ENCODE data around the gene ARHGAP36.

ARHGAP36 gene

GRCh38 chrX:131058136-131058868 is at the start of gene ARHGAP36:
ARHGAP36 (plus strand) TSS chrX:131058346; CDS start chrX:131081666, 23,320 bp downstream.
- H3K9ac ChIP-seq (ENCODE audit: low read depth, low read length), result peak within 1 kb of the TSS; percentile 48; the same call in 1 of the 2 replicates
- H3K36me3 ChIP-seq (ENCODE audit: insufficient read depth, low read length), result no peaks in the 10 kb centered on the region
- H3K9me3 ChIP-seq (ENCODE audit: control insufficient read depth, insufficient read depth, low read length), result no peaks in the 10 kb centered on the region
- H3K4me1 ChIP-seq (ENCODE audit: insufficient read depth, low read length), result peaks cover 19% of the 10 kb centered on the region

- Histone ChIP-seq H3K4me1 (ENCODE audit: insufficient read depth, low read length) (no peaks in the 10 kb centered on the region), H3K9ac (ENCODE audit: low read depth, low read length) (no peak overlapping the region), H3K9me3 (ENCODE audit: control insufficient read depth, insufficient read depth, low read length) (no peaks in the 10 kb centered on the region), H3K36me3 (ENCODE audit: insufficient read depth, low read length) (no peaks in the 10 kb centered on the region)
Measured at GRCh38 chrX:131010186-131010585, 48.0 kb upstream of the ARHGAP36 start.

- Histone ChIP-seq H3K4me1 (ENCODE audit: insufficient read depth, low read length) (no peaks in the 10 kb centered on the region), H3K9ac (ENCODE audit: low read depth, low read length) (no peak overlapping the region)
Measured at GRCh38 chrX:131025336-131025735, 32.8 kb upstream of the ARHGAP36 start.

GRCh38 chrX:131032354-131033230 is 25.6 kb upstream of the ARHGAP36 start:
- no peak overlapping the region for H3K9ac ChIP-seq (ENCODE audit: low read depth, low read length)
- H3K36me3 ChIP-seq (ENCODE audit: insufficient read depth, low read length), result no peaks in the 10 kb centered on the region
- no peaks in the 10 kb centered on the region for H3K9me3 ChIP-seq (ENCODE audit: control insufficient read depth, insufficient read depth, low read length)
- H3K4me1 ChIP-seq (ENCODE audit: insufficient read depth, low read length), result no peaks in the 10 kb centered on the region

More at GRCh38 chrX:131025336-131025735, 32.8 kb upstream of the ARHGAP36 start:
- Histone ChIP-seq H3K36me3 (ENCODE audit: insufficient read depth, low read length) (no peaks in the 10 kb centered on the region), H3K9me3 (ENCODE audit: control insufficient read depth, insufficient read depth, low read length) (peaks cover 6% of the 10 kb centered on the region)

- H3K9ac ChIP-seq (ENCODE audit: low read depth, low read length), result no peak overlapping the region
- H3K36me3 ChIP-seq (ENCODE audit: insufficient read depth, low read length), result no peaks in the 10 kb centered on the region
- H3K4me1 ChIP-seq (ENCODE audit: insufficient read depth, low read length), result no peaks in the 10 kb centered on the region
- no peaks in the 10 kb centered on the region for H3K9me3 ChIP-seq (ENCODE audit: control insufficient read depth, insufficient read depth, low read length)
Measured at GRCh38 chrX:131034063-131034462, 24.1 kb upstream of the ARHGAP36 start.

GRCh38 chrX:131040781-131041180 is 17.4 kb upstream of the ARHGAP36 start:
- H3K9me3 ChIP-seq (ENCODE audit: control insufficient read depth, insufficient read depth, low read length), result no peaks in the 10 kb centered on the region; the same call in 1 of the 2 replicates
- H3K4me1 ChIP-seq (ENCODE audit: insufficient read depth, low read length), result peaks cover 2% of the 10 kb centered on the region; the same call in 1 of the 2 replicates
- no peak overlapping the region for H3K9ac ChIP-seq (ENCODE audit: low read depth, low read length)
- H3K36me3 ChIP-seq (ENCODE audit: insufficient read depth, low read length), result no peaks in the 10 kb centered on the region

GRCh38 chrX:131041667-131042066 is 16.5 kb upstream of the ARHGAP36 start:
- H3K9me3 ChIP-seq (ENCODE audit: control insufficient read depth, insufficient read depth, low read length), result no peaks in the 10 kb centered on the region; the same call in 1 of the 2 replicates
- no peaks in the 10 kb centered on the region for H3K36me3 ChIP-seq (ENCODE audit: insufficient read depth, low read length)
- H3K9ac ChIP-seq (ENCODE audit: low read depth, low read length), result no peak overlapping the region
- peaks cover 10% of the 10 kb centered on the region for H3K4me1 ChIP-seq (ENCODE audit: insufficient read depth, low read length)

GRCh38 chrX:131045726-131046125 is 12.4 kb upstream of the ARHGAP36 start:
- H3K4me1 ChIP-seq (ENCODE audit: insufficient read depth, low read length), result peaks cover 16% of the 10 kb centered on the region
- H3K36me3 ChIP-seq (ENCODE audit: insufficient read depth, low read length), result no peaks in the 10 kb centered on the region
- no peaks in the 10 kb centered on the region; the same call in 1 of the 2 replicates for H3K9me3 ChIP-seq (ENCODE audit: control insufficient read depth, insufficient read depth, low read length)
- no peak overlapping the region for H3K9ac ChIP-seq (ENCODE audit: low read depth, low read length)

GRCh38 chrX:131046596-131046995 is 11.6 kb upstream of the ARHGAP36 start:
- H3K36me3 ChIP-seq (ENCODE audit: insufficient read depth, low read length), result no peaks in the 10 kb centered on the region
- no peaks in the 10 kb centered on the region; the same call in 1 of the 2 replicates for H3K9me3 ChIP-seq (ENCODE audit: control insufficient read depth, insufficient read depth, low read length)
- no peak overlapping the region for H3K9ac ChIP-seq (ENCODE audit: low read depth, low read length)
- H3K4me1 ChIP-seq (ENCODE audit: insufficient read depth, low read length), result peaks cover 16% of the 10 kb centered on the region

GRCh38 chrX:131047180-131047579 is 11.0 kb upstream of the ARHGAP36 start:
- H3K9ac ChIP-seq (ENCODE audit: low read depth, low read length), result no peak overlapping the region
- H3K4me1 ChIP-seq (ENCODE audit: insufficient read depth, low read length), result peaks cover 16% of the 10 kb centered on the region
- H3K36me3 ChIP-seq (ENCODE audit: insufficient read depth, low read length), result no peaks in the 10 kb centered on the region
- no peaks in the 10 kb centered on the region; the same call in 1 of the 2 replicates for H3K9me3 ChIP-seq (ENCODE audit: control insufficient read depth, insufficient read depth, low read length)

- Histone ChIP-seq H3K36me3 (ENCODE audit: insufficient read depth, low read length) (no peaks in the 10 kb centered on the region), H3K9me3 (ENCODE audit: control insufficient read depth, insufficient read depth, low read length) (no peaks in the 10 kb centered on the region), H3K9ac (ENCODE audit: low read depth, low read length) (no peak overlapping the region), H3K4me1 (ENCODE audit: insufficient read depth, low read length) (peaks cover 9% of the 10 kb centered on the region)
Measured at GRCh38 chrX:131053076-131053475, 5.1 kb upstream of the ARHGAP36 start.

- Histone ChIP-seq H3K4me1 (ENCODE audit: insufficient read depth, low read length) (peaks cover 15% of the 10 kb centered on the region), H3K9me3 (ENCODE audit: control insufficient read depth, insufficient read depth, low read length) (no peaks in the 10 kb centered on the region), H3K36me3 (ENCODE audit: insufficient read depth, low read length) (no peaks in the 10 kb centered on the region), H3K9ac (ENCODE audit: low read depth, low read length) (no peak overlapping the region)
Measured at GRCh38 chrX:131054906-131055305, 3.2 kb upstream of the ARHGAP36 start.

GRCh38 chrX:131057706-131058105 is 440 bp upstream of the ARHGAP36 start:
- Histone ChIP-seq H3K4me1 (ENCODE audit: insufficient read depth, low read length) (peaks cover 16% of the 10 kb centered on the region), H3K36me3 (ENCODE audit: insufficient read depth, low read length) (no peaks in the 10 kb centered on the region), H3K9me3 (ENCODE audit: control insufficient read depth, insufficient read depth, low read length) (no peaks in the 10 kb centered on the region), H3K9ac (ENCODE audit: low read depth, low read length) (peak overlapping the region; percentile 48; the same call in 1 of the 2 replicates)

GRCh38 chrX:131059246-131059645 is 1.1 kb downstream of the ARHGAP36 start:
- Histone ChIP-seq H3K9ac (ENCODE audit: low read depth, low read length) (no peak overlapping the region), H3K4me1 (ENCODE audit: insufficient read depth, low read length) (peaks cover 21% of the 10 kb centered on the region), H3K9me3 (ENCODE audit: control insufficient read depth, insufficient read depth, low read length) (no peaks in the 10 kb centered on the region), H3K36me3 (ENCODE audit: insufficient read depth, low read length) (no peaks in the 10 kb centered on the region)
